CD4-positive, alpha-beta memory T cell (primary cell): Measurements from ENCODE around the gene CACFD1. TPM values are rescaled to one million over a fixed set of nuclear protein-coding genes. Genes with fewer than 3 reads are reported as not detected.

Experiments used
- CTCF ChIA-PET: fragments of 350-600 bp; sonication (Branson Sonifier 250); formaldehyde crosslinking; loops from one replicate; lab custom pipeline; 2021; ENCODE audit warnings: inconsistent platforms; ENCODE audit not compliant: partially characterized antibody; lab: Charles Lee
- POLR2A ChIA-PET: fragments of 350-600 bp; sonication (Branson Sonifier 250); formaldehyde crosslinking; loops from one replicate; lab custom pipeline; 2021; ENCODE audit not compliant: partially characterized antibody; lab: Charles Lee
- DNase-seq, 5 donors: peaks; one replicate each; pipeline versions ENCODE4 v3.0.0 to v3.0.0-alpha.2; 2020 to 2022; ENCODE audit warnings: mixed read lengths in 1 of 5
- H3K27ac ChIP-seq: one replicate; pipeline ENCODE4 v1.7.0; 2013; ENCODE audit warnings: low read depth, low read length
- H3K27me3 ChIP-seq: 2 replicates; pipeline ENCODE4 v1.7.0; 2013; ENCODE audit warnings: mild to moderate bottlenecking, low read length, moderate library complexity; ENCODE audit not compliant: insufficient read depth
- H3K36me3 ChIP-seq: 2 replicates; pipeline ENCODE4 v1.7.0; 2013; ENCODE audit warnings: mild to moderate bottlenecking, low read length, moderate library complexity; ENCODE audit not compliant: insufficient read depth
- H3K4me1 ChIP-seq: 2 replicates; pipeline ENCODE4 v1.7.0; 2013; ENCODE audit warnings: mild to moderate bottlenecking, low read length, moderate library complexity; ENCODE audit not compliant: insufficient read depth
- H3K4me3 ChIP-seq, 2 donors: one replicate each; pipeline ENCODE4 v1.7.0; 2013; ENCODE audit warnings: low read length in 2 of 2, mild to moderate bottlenecking in 1 of 2
- H3K9me3 ChIP-seq, 2 donors: one replicate each; pipeline ENCODE4 v1.7.0; 2013; ENCODE audit warnings: low read length in 2 of 2, control low read depth in 1 of 2; ENCODE audit not compliant: control insufficient read depth in 1 of 2
- H3K27ac Mint-ChIP-seq, 7 donors: one replicate each; pipeline ENCODE4 v1.8.0; 2020 to 2021; ENCODE audit warnings: mixed read lengths in 7 of 7, mild to moderate bottlenecking in 6 of 7, inconsistent platforms in 3 of 7, moderate library complexity in 3 of 7
- H3K27me3 Mint-ChIP-seq, 2 donors: one replicate each; pipeline ENCODE4 v1.8.0; 2020 to 2021; ENCODE audit warnings: mixed read lengths in 2 of 2
- H3K36me3 Mint-ChIP-seq, 2 donors: one replicate each; pipeline ENCODE4 v1.8.0; 2020 to 2021; ENCODE audit warnings: mixed read lengths in 2 of 2, inconsistent platforms in 1 of 2, mild to moderate bottlenecking in 1 of 2
- H3K4me1 Mint-ChIP-seq, 4 donors: one replicate each; pipeline ENCODE4 v1.8.0; 2020 to 2021; ENCODE audit warnings: mixed read lengths in 4 of 4, mild to moderate bottlenecking in 1 of 4
- H3K4me3 Mint-ChIP-seq, 8 donors: one replicate each; pipeline ENCODE4 v1.8.0; 2020 to 2021; ENCODE audit warnings: mixed read lengths in 8 of 8, mild to moderate bottlenecking in 7 of 8, moderate library complexity in 6 of 8, inconsistent platforms in 3 of 8
- H3K9me3 Mint-ChIP-seq, 8 donors: one replicate each; pipeline ENCODE4 v1.8.0; 2020 to 2021; ENCODE audit warnings: mixed read lengths in 8 of 8, mild to moderate bottlenecking in 5 of 8, inconsistent platforms in 3 of 8, moderate library complexity in 1 of 8
- intact Hi-C: fragments of 100-400 bp; cut with micrococcal nuclease; formaldehyde crosslinking; loops from one replicate; pipeline ENCODE4 v1.15.1; 2023
- polyA plus RNA-seq, 2 donors: library from polyadenylated mRNA; unstranded; fragments of 300-500 nt; fragmentation: Illumina TruSeq; gene quantifications; one replicate each; pipeline ENCODE4 v1.2.3, GENCODE V29; 2021
- total RNA-seq, 2 experiments: library from RNA; stranded (reverse); gene quantifications; one replicate each; pipeline ENCODE4 v1.2.3, GENCODE V29; 2021

CACFD1 gene
- total and polyA plus RNA-seq, 4 experiments from 2014 or later = 2.5 to 3.4 (median 2.8) TPM

- Histone ChIP-seq H3K36me3 (no peaks in the 10 kb centered on the region), H3K4me1 (no peaks in the 10 kb centered on the region), H3K9me3 (no peaks in the 10 kb centered on the region), H3K27ac (no peak overlapping the region), H3K27me3 (no peaks in the 10 kb centered on the region), H3K4me3 (no peak overlapping the region)
- Mint-ChIP-seq H3K4me3 (no peak overlapping the region), H3K4me1 (no peaks in the 10 kb centered on the region), H3K27me3 (no peaks in the 10 kb centered on the region), H3K36me3 (no peaks in the 10 kb centered on the region), H3K27ac (no peak overlapping the region), H3K9me3 (no peaks in the 10 kb centered on the region)
- intact Hi-C loops = no loop called here
- ChIA-PET CTCF (interaction anchor here (0.7 to 0.9 kb wide), 2 partner anchors 259 to 740 kb away, joined by 3 read pairs; no protein-coding TSS in a partner anchor), POLR2A (no interaction called here)
- DNase-seq = no peak
Measured at GRCh38 chr9:133439337-133439736, 20.4 kb upstream of the CACFD1 start.

- H3K36me3 ChIP-seq = no peaks in the 10 kb centered on the region
- Mint-ChIP-seq H3K27ac (peak overlapping the region in 2 of 7 donors; percentile 65 to 70), H3K4me1 (no peaks in the 10 kb centered on the region), H3K9me3 (no peaks in the 10 kb centered on the region), H3K36me3 (no peaks in the 10 kb centered on the region), H3K27me3 (no peaks in the 10 kb centered on the region), H3K4me3 (no peak overlapping the region)
- no peak overlapping the region for H3K27ac ChIP-seq
- no peaks in the 10 kb centered on the region for H3K9me3 ChIP-seq
- peak in 1 of 5 donors; percentile 24 for DNase-seq
- no peak overlapping the region for H3K4me3 ChIP-seq
- ChIA-PET CTCF (no interaction called here), POLR2A (no interaction called here)
- no peaks in the 10 kb centered on the region for H3K4me1 ChIP-seq
- intact Hi-C loops = no loop called here
- H3K27me3 ChIP-seq = no peaks in the 10 kb centered on the region
Measured at GRCh38 chr9:133440874-133441273, 18.9 kb upstream of the CACFD1 start.

DNA sequence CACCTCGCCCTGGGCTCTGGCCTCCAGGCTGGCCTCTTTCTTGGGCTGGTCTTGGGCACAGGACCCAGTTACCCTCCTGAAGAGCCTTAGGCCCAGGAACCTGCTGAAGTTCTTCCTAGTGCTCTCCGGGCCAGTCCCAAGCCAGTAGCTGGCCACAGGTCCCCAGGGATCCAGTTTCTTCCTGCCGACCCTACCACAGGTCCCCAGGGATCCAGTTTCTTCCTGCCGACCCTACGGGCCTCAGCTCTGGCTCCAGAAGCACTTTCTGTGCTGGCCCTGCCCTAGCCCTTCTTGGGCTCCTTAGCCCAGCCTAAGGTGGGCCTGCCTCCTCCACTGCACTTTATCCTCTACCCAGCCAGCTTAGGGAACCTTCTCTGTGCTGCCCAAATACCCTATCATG lies 18.2 kb upstream of the CACFD1 start:
- Mint-ChIP-seq H3K4me3 (no peak overlapping the region), H3K4me1 (no peaks in the 10 kb centered on the region), H3K9me3 (no peaks in the 10 kb centered on the region), H3K27me3 (peaks cover 0 to 5% of the 10 kb centered on the region in 2 donors), H3K27ac (peak overlapping the region in 1 of 7 donors; percentile 22), H3K36me3 (no peaks in the 10 kb centered on the region)
- H3K4me3 ChIP-seq = no peak overlapping the region
- intact Hi-C loops = no loop called here
- H3K27ac ChIP-seq = no peak overlapping the region
- ChIA-PET POLR2A (no interaction called here), CTCF (no interaction called here)
- H3K27me3 ChIP-seq = no peaks in the 10 kb centered on the region
- no peaks in the 10 kb centered on the region for H3K36me3 ChIP-seq
- no peaks in the 10 kb centered on the region for H3K9me3 ChIP-seq
- DNase-seq = peak in 1 of 5 donors; percentile 7
- no peaks in the 10 kb centered on the region for H3K4me1 ChIP-seq

- Histone ChIP-seq H3K4me1 (no peaks in the 10 kb centered on the region), H3K4me3 (no peak overlapping the region), H3K27me3 (no peaks in the 10 kb centered on the region), H3K27ac (no peak overlapping the region), H3K9me3 (no peaks in the 10 kb centered on the region), H3K36me3 (no peaks in the 10 kb centered on the region)
- Mint-ChIP-seq H3K27me3 (peaks cover 0 to 5% of the 10 kb centered on the region in 2 donors), H3K9me3 (no peaks in the 10 kb centered on the region), H3K36me3 (no peaks in the 10 kb centered on the region), H3K4me1 (no peaks in the 10 kb centered on the region), H3K27ac (no peak overlapping the region), H3K4me3 (no peak overlapping the region)
- ChIA-PET CTCF (no interaction called here), POLR2A (no interaction called here)
- intact Hi-C loops = no loop called here
- peak in 1 of 5 donors; percentile 2 for DNase-seq
Measured at GRCh38 chr9:133443248-133443647, 16.5 kb upstream of the CACFD1 start.

DNA sequence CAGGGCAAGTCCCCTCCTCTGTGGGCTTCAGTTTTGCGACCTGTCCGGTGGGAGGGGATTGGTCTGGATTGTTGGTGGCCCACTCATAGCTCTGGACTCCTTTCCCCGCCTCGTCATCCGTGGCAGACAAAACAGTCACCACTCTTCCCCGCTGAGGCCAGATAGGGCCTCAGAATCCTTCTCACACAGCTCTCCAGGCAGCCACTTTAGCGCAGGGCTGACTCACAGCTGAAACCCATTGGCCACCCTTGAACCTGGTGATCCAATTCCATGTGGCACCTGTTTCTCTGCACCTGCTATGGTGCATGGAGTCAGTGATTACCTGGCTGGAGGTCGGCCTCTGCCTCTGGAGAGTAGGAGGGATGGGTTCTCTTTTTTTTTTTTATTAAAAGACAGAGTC lies 15.8 kb upstream of the CACFD1 start:
- ChIA-PET POLR2A (no interaction called here), CTCF (no interaction called here)
- Histone ChIP-seq H3K36me3 (no peaks in the 10 kb centered on the region), H3K4me1 (no peaks in the 10 kb centered on the region), H3K9me3 (no peaks in the 10 kb centered on the region), H3K27ac (no peak overlapping the region), H3K4me3 (no peak overlapping the region), H3K27me3 (no peaks in the 10 kb centered on the region)
- Mint-ChIP-seq H3K36me3 (no peaks in the 10 kb centered on the region), H3K9me3 (no peaks in the 10 kb centered on the region), H3K27ac (no peak overlapping the region), H3K4me1 (no peaks in the 10 kb centered on the region), H3K4me3 (no peak overlapping the region), H3K27me3 (peaks cover under 1 to 5% of the 10 kb centered on the region in 2 donors)
- no peak for DNase-seq
- intact Hi-C loops = no loop called here

GRCh38 chr9:133445293-133445969 lies 14.3 kb upstream of the CACFD1 start:
- no peak overlapping the region for H3K27ac ChIP-seq
- no peaks in the 10 kb centered on the region for H3K27me3 ChIP-seq
- H3K9me3 ChIP-seq = no peaks in the 10 kb centered on the region
- POLR2A ChIA-PET = no interaction called here
- DNase-seq = peak in 1 of 5 donors; percentile 9
- no peaks in the 10 kb centered on the region for H3K36me3 Mint-ChIP-seq
- CTCF ChIA-PET = no interaction called here
- H3K4me1 ChIP-seq = no peaks in the 10 kb centered on the region
- H3K4me3 Mint-ChIP-seq = no peak overlapping the region
- no peaks in the 10 kb centered on the region for H3K4me1 Mint-ChIP-seq
- no peaks in the 10 kb centered on the region for H3K9me3 Mint-ChIP-seq
- peaks cover 3 to 5% of the 10 kb centered on the region in 2 donors for H3K27me3 Mint-ChIP-seq
- no peak overlapping the region for H3K4me3 ChIP-seq
- H3K36me3 ChIP-seq = no peaks in the 10 kb centered on the region
- intact Hi-C loops = no loop called here
- H3K27ac Mint-ChIP-seq = no peak overlapping the region

- no peaks in the 10 kb centered on the region for H3K9me3 Mint-ChIP-seq
- Histone ChIP-seq H3K36me3 (no peaks in the 10 kb centered on the region), H3K4me3 (no peak overlapping the region), H3K9me3 (no peaks in the 10 kb centered on the region), H3K27me3 (no peaks in the 10 kb centered on the region), H3K4me1 (no peaks in the 10 kb centered on the region), H3K27ac (no peak overlapping the region)
- no peaks in the 10 kb centered on the region for H3K4me1 Mint-ChIP-seq
- peaks cover 3 to 5% of the 10 kb centered on the region in 2 donors for H3K27me3 Mint-ChIP-seq
- DNase-seq = peak in 1 of 5 donors; percentile 3
- POLR2A ChIA-PET = no interaction called here
- no peaks in the 10 kb centered on the region for H3K36me3 Mint-ChIP-seq
- no peak overlapping the region for H3K4me3 Mint-ChIP-seq
- H3K27ac Mint-ChIP-seq = no peak overlapping the region
- intact Hi-C loops = no loop called here
- CTCF ChIA-PET = no interaction called here
Measured at GRCh38 chr9:133448487-133448972, 11.2 kb upstream of the CACFD1 start.
